Inferior parietal cortex (tissue), 1 donor: ENCODE measurements around the gene PHF21A.
"Not testable (repeated sequence)": the region's sequence is repeated elsewhere in the genome, so short reads cannot be mapped to it uniquely, and the experiment has no call there.

Experiments
- DNase-seq: peaks from one replicate; pipeline ENCODE4 v3.0.0-alpha.2; 2016; ENCODE audit errors: extremely low spot score

The PHF21A gene

DNA sequence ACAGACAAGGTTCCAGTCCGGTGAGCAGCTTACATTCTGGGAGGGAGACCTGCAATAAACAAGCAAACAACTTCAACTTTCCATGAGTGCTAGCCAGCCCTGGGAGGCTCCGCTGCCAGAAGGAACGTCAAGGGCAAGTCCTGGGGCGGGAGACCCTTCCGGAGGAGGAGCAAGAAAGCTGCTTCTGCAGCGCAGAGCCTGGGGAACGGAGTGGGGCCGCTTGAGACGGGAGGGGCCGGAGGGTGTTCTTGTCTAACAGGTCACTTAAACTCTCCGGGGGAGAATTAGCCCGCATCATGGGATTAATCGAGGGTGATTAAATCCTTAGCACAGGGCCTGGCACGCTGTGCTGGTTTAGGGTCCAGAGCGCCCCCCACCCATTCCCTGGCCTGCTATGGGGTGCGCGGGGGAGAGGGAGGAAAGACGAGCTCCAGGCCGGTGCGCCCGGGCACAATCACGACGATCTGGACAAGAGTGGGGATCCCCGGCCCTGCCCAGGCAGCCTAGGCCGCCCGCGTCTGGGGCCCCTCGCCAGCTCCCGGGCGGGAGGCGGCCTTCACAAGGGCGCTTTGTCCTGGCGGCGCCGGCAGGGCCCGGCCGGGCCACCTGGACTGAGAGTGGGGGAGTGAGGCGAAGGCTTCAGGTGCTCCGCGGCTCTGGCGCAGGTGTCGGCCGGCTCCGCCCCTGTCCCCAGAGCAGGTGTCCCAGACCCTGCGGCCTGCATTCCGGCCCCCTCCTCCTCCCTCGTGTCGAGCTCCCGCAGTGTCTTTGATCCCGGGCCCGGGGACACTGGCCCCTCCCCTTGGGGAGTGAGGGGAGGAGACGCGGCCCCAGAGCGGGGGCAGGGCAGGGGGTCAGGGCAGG is 199.5 kb downstream of the PHF21A start:
- no peak for DNase-seq

DNA sequence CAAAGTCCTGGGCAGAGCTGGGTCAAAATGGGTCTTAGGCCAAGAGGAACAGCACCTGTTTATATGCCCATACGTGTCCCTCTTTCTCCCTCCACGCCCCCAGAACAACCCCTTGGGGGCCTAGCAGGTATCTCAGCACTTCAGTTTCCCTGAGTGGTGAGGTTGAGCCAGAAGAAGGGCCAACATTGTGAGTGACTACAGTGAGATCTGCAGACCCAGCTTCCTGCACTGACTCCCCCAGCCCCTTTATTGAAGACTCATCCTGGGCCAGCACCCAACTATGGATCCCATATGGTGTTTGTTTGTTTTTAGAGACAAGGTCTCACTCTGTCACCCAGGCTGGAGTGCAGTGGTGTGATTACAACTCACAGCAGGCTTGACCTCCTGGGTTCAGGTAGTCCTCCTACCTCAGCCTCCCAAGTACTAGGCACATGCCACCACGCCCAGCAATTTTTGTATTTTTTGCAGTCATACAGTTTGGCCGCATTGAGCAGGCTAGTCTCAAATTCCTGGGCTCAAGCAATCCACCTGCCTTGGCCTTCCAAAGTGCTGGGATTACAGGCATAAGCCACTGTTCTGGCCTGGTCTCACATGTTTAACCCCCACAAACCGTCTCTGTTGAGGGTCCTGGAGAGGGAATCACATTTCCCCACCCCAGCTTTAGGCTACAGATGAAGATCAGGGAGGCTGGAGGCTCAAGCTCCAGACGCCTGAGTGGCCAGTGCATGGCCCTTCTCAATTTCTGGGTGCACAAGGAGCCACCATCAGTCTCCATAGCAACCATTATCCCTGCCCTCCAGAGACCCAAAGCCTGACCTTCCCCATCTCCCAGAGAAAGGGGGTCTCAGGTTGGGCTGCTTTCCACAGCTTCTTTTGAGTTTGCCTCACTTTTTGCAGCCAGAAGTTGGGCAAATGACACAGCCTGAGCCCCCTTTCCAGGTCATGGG is 200.4 kb downstream of the PHF21A start:
- no peak for DNase-seq

DNA sequence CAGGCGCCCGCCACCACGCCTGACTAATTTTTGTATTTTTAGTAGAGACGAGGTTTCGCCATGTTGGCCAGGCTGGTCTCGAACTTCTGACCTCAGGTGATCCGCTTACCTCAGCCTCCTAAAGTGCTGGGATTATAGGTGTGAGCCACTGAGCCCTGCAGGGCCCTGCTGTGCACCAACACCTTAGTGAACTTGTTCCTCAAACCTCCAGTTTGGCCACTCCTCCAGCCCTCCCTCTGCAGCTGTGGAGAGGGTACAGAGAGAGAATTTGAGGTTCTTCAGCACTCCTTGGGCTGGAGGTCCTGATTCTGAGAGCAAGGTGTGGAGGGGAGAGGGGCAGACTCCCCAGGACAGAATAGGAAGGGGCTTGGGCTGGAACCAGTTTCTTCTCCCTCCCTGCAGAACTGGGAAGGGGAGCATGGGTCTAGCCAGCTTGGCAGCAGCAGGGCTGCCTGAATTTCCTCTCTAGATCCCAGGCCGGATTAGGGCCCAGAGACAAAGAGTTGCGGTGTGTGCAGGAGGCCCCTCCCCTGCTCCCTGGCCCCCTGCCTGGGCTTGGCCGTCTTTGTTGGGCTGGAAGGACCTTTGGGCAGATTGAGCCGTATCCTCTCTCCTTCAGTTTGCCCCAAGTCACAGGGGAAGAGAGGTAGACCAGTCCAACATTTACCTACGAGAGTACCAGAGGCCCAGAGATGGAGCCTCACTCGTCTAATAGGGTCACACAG is 201.3 kb downstream of the PHF21A start:
- no peak for DNase-seq

DNA sequence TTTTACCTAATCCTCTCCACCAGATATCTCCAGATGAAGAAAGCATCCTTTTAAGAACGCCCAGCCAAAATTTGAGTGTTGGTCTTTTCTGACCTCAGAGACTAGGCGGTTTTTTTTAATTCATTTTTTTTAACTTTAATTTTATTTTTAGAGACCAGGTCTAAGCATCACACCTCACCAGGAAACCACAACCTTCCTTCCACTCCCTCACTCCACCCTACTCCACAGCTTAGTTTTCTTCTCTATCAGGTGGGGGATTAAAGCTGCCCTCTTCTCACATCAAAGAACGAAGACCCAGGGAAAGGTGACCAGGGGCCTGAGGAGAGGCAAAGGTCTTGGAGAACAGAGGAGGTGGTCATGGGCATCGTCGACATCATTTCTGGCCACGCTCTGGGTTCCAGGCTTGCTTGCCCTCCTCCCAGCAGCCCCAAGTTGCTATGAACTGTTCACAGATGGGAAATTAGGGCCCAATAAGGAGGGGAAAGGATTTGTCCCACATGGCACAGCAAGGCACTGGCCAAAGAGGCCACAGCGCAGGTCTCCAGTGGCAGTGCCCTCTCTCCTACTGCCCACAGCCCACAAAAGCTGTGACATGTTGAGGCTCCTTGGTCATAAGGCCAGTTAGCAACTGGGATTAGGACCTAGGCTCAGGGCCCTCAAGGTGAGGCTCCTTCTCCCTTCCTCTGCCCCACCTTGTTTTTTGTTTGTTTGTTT is 202.1 kb downstream of the PHF21A start:
- DNase-seq = no peak

GRCh38 chr11:45918331-45918941 is 202.8 kb downstream of the PHF21A start:
- peak; percentile 80 for DNase-seq

- peak; percentile 98 for DNase-seq
Measured at GRCh38 chr11:45917623-45918330, 203.5 kb downstream of the PHF21A start, which contains the start of gene PEX16. Gene PEX16 (minus strand): TSS chr11:45917877. CDS start chr11:45917811, 66 bp downstream.

GRCh38 chr11:45917286-45917622 is 204.0 kb downstream of the PHF21A start:
- no peak for DNase-seq

DNA sequence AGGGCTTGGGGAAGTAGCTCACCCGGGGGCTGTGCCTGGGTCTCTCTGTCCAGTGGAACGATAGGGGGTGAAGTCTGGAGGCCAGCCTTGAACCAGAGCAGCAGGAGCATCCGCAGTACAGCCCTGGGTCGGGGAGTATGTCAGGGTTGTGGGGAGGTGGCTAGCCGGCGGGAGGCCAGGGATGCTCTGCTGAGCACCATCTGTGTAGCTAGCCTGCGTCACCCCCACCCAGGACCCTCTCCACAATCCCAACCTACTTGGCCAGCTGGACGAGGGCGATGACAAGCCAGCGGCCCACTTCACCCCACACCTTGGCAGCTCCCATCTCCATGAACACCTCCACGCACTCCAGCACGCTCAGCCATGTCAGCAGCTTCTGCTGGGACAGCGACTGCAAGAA is 205.8 kb downstream of the PHF21A start:
- DNase-seq = no peak

GRCh38 chr11:45913942-45914635 is 207.2 kb downstream of the PHF21A start:
- no peak for DNase-seq

GRCh38 chr11:45913514-45913913 is 207.7 kb downstream of the PHF21A start:
- DNase-seq = no peak

GRCh38 chr11:45910623-45911022 is 210.6 kb downstream of the PHF21A start:
- DNase-seq = no peak

- no peak for DNase-seq
Measured at GRCh38 chr11:45909594-45910475, 211.4 kb downstream of the PHF21A start.

DNA sequence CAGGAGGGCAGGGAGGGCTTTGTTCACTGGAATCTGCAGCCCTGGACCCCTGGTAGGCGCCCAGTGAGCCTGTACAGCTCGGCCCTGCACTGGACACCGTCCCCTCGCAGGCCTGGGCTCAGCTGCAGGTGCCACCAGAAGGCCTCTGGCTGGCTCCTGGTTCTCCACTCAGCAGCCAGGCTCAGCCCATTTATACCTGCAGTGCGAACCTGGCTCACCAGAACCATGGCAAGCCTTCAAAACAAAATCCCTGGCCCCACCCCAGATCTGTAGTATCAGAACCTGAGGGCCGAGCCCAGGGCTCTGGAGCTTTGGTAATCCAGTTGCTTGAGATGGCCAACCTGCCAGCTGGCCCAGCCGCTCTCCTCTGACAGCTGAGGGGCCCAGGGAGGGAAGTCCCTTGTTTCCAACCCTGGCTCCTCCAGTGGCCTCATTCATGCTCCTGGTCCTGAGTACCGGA is 213.3 kb downstream of the PHF21A start:
- no peak for DNase-seq

GRCh38 chr11:45906965-45907611 is 214.2 kb downstream of the PHF21A start, which contains the start of gene FREY1:
Gene FREY1 (minus strand): TSS chr11:45907271. CDS start chr11:45907245, 26 bp downstream.
- no peak for DNase-seq

- DNase-seq = no peak
Measured at GRCh38 chr11:45906096-45906682, 215.1 kb downstream of the PHF21A start.

GRCh38 chr11:45905576-45905975 is 215.7 kb downstream of the PHF21A start:
- not testable (repeated sequence) for DNase-seq

DNA sequence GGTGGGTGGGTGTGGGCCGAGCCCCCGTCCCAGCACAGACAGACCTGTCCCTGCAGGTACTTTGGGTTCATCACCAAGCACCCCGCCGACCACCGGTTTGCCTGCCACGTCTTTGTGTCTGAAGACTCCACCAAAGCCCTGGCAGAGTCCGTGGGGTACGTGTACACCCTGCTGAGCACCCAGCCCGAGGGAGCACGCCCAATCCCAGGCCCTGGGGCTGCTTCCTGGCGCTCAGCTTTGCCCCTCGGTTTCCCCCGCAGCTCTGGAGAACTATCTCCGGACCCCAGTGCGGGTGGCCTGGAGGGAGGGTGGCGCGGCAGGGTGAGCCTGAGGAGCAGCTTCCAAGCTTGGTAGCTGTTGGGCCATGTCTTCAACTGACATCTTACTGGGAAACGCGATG is 216.2 kb downstream of the PHF21A start:
- DNase-seq = no peak
